K562 (cell line): ENCODE results near the gene RCSD1. TPM values are rescaled to one million over a fixed set of nuclear protein-coding genes. Genes with fewer than 3 reads are reported as not detected.

Source experiments
- ATAC-seq: fragments of 200-7000 bp; cut with Tn5 transposase; 3 replicates; pipeline ENCODE4 v1.9.1; 2020; ENCODE audit warnings: moderate library complexity
- BruUV-seq: library from RNA; stranded (reverse); fragments of 400-500 nt; replicated peaks from 2 replicates; lab custom pipeline; 2021; lab: Mats Ljungman, UMichigan
- CTCF ChIA-PET: fragments of 300-600 bp; formaldehyde crosslinking; extraction: SDS; loops from one replicate; lab custom pipeline; 2021; ENCODE audit warnings: low intra/inter-chr PET ratio; lab: Yijun Ruan, JAX
- POLR2A ChIA-PET: fragments of 300-600, 350-650 bp; sonication (Branson Sonifier 250); formaldehyde crosslinking; extraction: SDS; loops from one replicate; lab custom pipeline; 2021; ENCODE audit warnings: antibody characterized with exemption, inconsistent platforms; lab: Yijun Ruan, JAX
- DNase-seq, 4 experiments: peaks; one replicate each; pipeline versions ENCODE4 v3.0.0 to v3.0.0-alpha.2; 2011 to 2018; ENCODE audit warnings: low spot score in 3 of 4, mixed read lengths in 3 of 4; ENCODE audit errors: extremely low read depth in 1 of 4
- FAIRE-seq: peaks from 2 replicates; lab custom pipeline; 2011; peaks lifted over from hg19 to GRCh38; lab: Jason Lieb, UNC
- H2AFZ ChIP-seq: 2 replicates; pipeline ENCODE4 v1.6.0; 2011; ENCODE audit warnings: low read depth, low read length, control low read depth, inconsistent platforms
- H3K27ac ChIP-seq: fragments of 200-600 bp; 3 replicates; pipeline ENCODE4 v1.8.0; 2011; ENCODE audit warnings: low read depth, mild to moderate bottlenecking, control low read depth, inconsistent platforms, low read length, moderate library complexity, mixed read lengths; ENCODE audit errors: extremely low read depth
- H3K27me3 ChIP-seq, 2 experiments: fragments of 300-600 bp in 1 of 2; 2 replicates in 1 of 2; 3 replicates in 1 of 2; pipeline versions ENCODE4 v1.6.0 to v1.8.0; 2011; ENCODE audit warnings: inconsistent platforms in 2 of 2, low read length in 2 of 2, mild to moderate bottlenecking in 1 of 2, mixed read lengths in 1 of 2, moderate library complexity in 1 of 2; ENCODE audit not compliant: control insufficient read depth in 2 of 2, insufficient read depth in 2 of 2
- H3K36me3 ChIP-seq: fragments of 300-600 bp; 3 replicates; pipeline ENCODE4 v1.8.0; 2011; ENCODE audit warnings: mild to moderate bottlenecking, low read length, inconsistent platforms; ENCODE audit not compliant: control insufficient read depth, insufficient read depth
- H3K4me1 ChIP-seq, 2 experiments: fragments of 200-600 bp in 1 of 2; replicated peaks in 1 of 2; 2 replicates in 1 of 2; 3 replicates in 1 of 2; pipeline versions ENCODE4 v1.5.1 to v1.8.0; 2011; ENCODE audit warnings: inconsistent platforms in 2 of 2, low read length in 2 of 2, mild to moderate bottlenecking in 1 of 2, mixed read lengths in 1 of 2, moderate library complexity in 1 of 2; ENCODE audit not compliant: control insufficient read depth in 2 of 2, insufficient read depth in 2 of 2
- H3K4me2 ChIP-seq: 2 replicates; pipeline ENCODE4 v1.6.1; 2011; ENCODE audit warnings: low read length, control low read depth, inconsistent platforms, mixed read lengths; ENCODE audit not compliant: insufficient read depth
- H3K4me3 ChIP-seq: fragments of 200-600 bp; sonication (generic), shearing (Covaris generic); 2 replicates; pipeline ENCODE4 v1.5.1; 2016; ENCODE audit warnings: control low read depth, inconsistent platforms
- H3K79me2 ChIP-seq: fragments of 200-600 bp; 3 replicates; pipeline ENCODE4 v1.8.0; 2011; ENCODE audit warnings: low read length, inconsistent platforms; ENCODE audit not compliant: control insufficient read depth, insufficient read depth
- H3K9ac ChIP-seq, 2 experiments: 2 replicates each; pipeline versions ENCODE4 v1.6.0 to v1.6.1; 2011; ENCODE audit warnings: low read depth in 2 of 2, low read length in 2 of 2, control low read depth in 1 of 2, inconsistent platforms in 1 of 2, mild to moderate bottlenecking in 1 of 2, mixed read lengths in 1 of 2; ENCODE audit not compliant: insufficient read depth in 1 of 2
- H3K9me1 ChIP-seq: one replicate; pipeline ENCODE4 v1.6.0; 2011; ENCODE audit warnings: inconsistent platforms, mild to moderate bottlenecking, low read length, moderate library complexity; ENCODE audit not compliant: control insufficient read depth, insufficient read depth
- H3K9me3 ChIP-seq: replicated peaks from 2 replicates; pipeline ENCODE4 v1.5.1; 2011; ENCODE audit warnings: low read depth, low read length, inconsistent platforms; ENCODE audit not compliant: control insufficient read depth, insufficient read depth
- H4K20me1 ChIP-seq: replicated peaks from 2 replicates; pipeline ENCODE4 v1.6.1; 2011; ENCODE audit warnings: low read length, inconsistent platforms, mixed read lengths; ENCODE audit not compliant: control insufficient read depth, insufficient read depth
- U2AF2 ChIP-seq: fragments of 200-400 bp; formaldehyde crosslinking; optimal IDR thresholded peaks from 2 replicates; pipeline ENCODE3; 2017; ENCODE audit warnings: low read depth, mild to moderate bottlenecking, low read length
- ZC3H4 ChIP-seq: sonication (generic); formaldehyde crosslinking; IDR thresholded peaks from 2 replicates; pipeline ENCODE4 v1.9.0; 2021; ENCODE audit warnings: missing genetic modification reagents, borderline replicate concordance
- WGBS: fragments of 100-300 bp; shearing (Covaris generic); methylation state at CpG from one replicate; pipeline ENCODE4 v1.1.6; 2016; ENCODE audit warnings: low coverage, mixed read lengths; ENCODE audit not compliant: insufficient coverage; ENCODE audit errors: missing lambda C conversion rate; 5-methylcytosine and 5-hydroxymethylcytosine counted together
- in situ Hi-C: fragments of 300-500 bp; cut with MboI; formaldehyde crosslinking; loops from 4 replicates; pipeline ENCODE4 v1.15.0; 2018; ENCODE audit warnings: inconsistent platforms, mixed read lengths
- intact Hi-C: fragments of 100-400 bp; cut with micrococcal nuclease; formaldehyde crosslinking; loops from 2 replicates; pipeline ENCODE4 v1.14.2; 2022
- polyA plus RNA-seq, 8 experiments: library from polyadenylated mRNA; depleted of rRNA in 4 of 8; stranded (reverse) in 5 of 8; unstranded in 3 of 8; fragments of >200 nt; fragmentation: Nextera tagmentation in 2 of 8; fragmentation: Illumina TruSeq in 1 of 8; extraction: Ambion mirVana in 2 of 8; extraction: Trizol in 1 of 8; gene quantifications; 2 replicates each; pipeline versions ENCODE4 v1.2.1 to v1.2.3, GENCODE V29; 2011 to 2014; ENCODE audit warnings: inconsistent platforms in 1 of 8, missing spikeins in 1 of 8
- total RNA-seq, 7 experiments: library from RNA; depleted of rRNA in 6 of 7; stranded (reverse); fragments of >200 nt in 6 of 7; fragmentation: Illumina TruSeq in 2 of 7; extraction: Trizol in 2 of 7; gene quantifications; 2 replicates each; pipeline versions ENCODE4 v1.2.1 to v1.2.3, GENCODE V29; 2011 to 2021; ENCODE audit warnings: low replicate concordance in 1 of 7
- TF ChIP-seq, protein P1 (sequence below), 3 experiments: fragments of 200-800 bp in 1 of 3; sonication (Bioruptor generic) in 1 of 3; sonication (generic) in 1 of 3; formaldehyde crosslinking in 1 of 3; IDR thresholded peaks; 2 replicates each; pipeline versions ENCODE4 v1.6.1 to v1.8.0; 2016 to 2022; ENCODE audit warnings: mild to moderate bottlenecking in 2 of 3, missing compliant biosample characterization in 2 of 3, missing genetic modification characterization in 2 of 3, missing genetic modification reagents in 1 of 3

RCSD1 gene
- total and polyA plus RNA-seq, 9 of the 15 experiments (the other 6 are each of a cell fraction or from before 2014, with no cell fraction given) = 7.8 to 69.8 (median 45.3) TPM

DNA sequence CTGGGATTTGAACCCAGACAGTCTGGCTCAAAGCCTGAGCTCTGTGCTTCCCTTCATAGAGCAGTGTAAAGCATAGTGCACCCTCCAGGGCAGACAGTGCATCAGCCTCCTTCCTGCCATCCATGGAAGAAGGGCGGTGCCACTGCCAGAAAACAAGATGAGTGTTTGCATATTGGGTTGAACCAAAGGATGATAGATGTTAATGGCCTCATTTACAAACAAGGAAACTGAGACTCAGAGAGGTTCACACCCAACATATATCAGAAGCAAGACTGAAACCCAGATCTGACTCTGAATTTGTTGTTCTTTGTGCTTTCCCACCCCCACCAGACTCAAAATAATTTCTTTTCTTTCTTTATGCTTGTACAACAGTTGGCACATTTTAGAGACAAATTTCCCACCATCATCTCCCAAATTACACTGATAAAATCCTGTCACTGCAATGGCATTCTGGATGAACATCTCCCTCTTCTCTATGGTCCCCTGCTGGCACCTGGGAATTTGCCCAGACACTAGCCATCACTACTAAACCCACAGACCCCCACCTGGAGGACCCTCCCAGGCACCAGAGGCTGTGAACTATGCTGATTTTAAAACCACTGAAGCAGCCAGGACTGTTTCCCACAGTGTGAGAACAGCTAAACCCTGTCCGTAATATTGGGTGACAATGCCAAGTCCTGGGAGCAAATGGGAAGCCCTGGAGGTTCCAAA, 46.3 kb downstream of the RCSD1 start:
- Histone ChIP-seq H3K4me1 (peaks cover 9 to 29% of the 10 kb centered on the region in 2 experiments; a peak in 4 of 5 replicates), H3K9me1 (peaks cover 3% of the 10 kb centered on the region), H3K27ac (no peak overlapping the region), H3K4me3 (no peak overlapping the region), H4K20me1 (0 out of 2 replicates have a peak, but pooled peaks cover 3% of the 10 kb centered on the region), H3K36me3 (peaks cover 29% of the 10 kb centered on the region), H3K27me3 (no peaks in the 10 kb centered on the region), H3K4me2 (no peak overlapping the region)
- in situ Hi-C loops = loop anchor here (25.0 kb wide), 2 partner anchors 1489 to 1664 kb away; no protein-coding TSS in a partner anchor
- ChIA-PET CTCF (no interaction called here), POLR2A (interaction anchor here (0.6 to 1.7 kb wide), 4 partner anchors 9 to 610 kb away, joined by 3 to 7 read pairs (median 3); no protein-coding TSS in a partner anchor)
- intact Hi-C loops = no loop called here
- ATAC-seq (peak; percentile 23; the same call in 1 of the 3 replicates), FAIRE-seq (no peak)
- no TSS peak for BruUV-seq
- 87% methylated on average over 2 of the region's 2 CpGs for WGBS
- no peak for TF ChIP-seq U2AF2
- TF ChIP-seq, protein P1, sequence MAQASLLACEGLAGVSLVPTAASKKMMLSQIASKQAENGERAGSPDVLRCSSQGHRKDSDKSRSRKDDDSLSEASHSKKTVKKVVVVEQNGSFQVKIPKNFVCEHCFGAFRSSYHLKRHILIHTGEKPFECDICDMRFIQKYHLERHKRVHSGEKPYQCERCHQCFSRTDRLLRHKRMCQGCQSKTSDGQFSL (CRISPR knock-in tag; IDR thresholded peaks at IDR 0.05) = no peak
- TF ChIP-seq, protein P1 (tag; IDR thresholded peaks at IDR 0.05) = no peak
- no peak for TF ChIP-seq ZC3H4 (CRISPR knock-in tag)
- TF ChIP-seq, all 486 proteins: peak for 0
- H3K9ac ChIP-seq = peak overlapping the region in 1 of 2 experiments; percentile 7; a peak in 1 of 4 replicates
- no peak for DNase-seq
- H2AFZ ChIP-seq = no peak overlapping the region
- H3K9me3 ChIP-seq = no peaks in the 10 kb centered on the region
- H3K79me2 ChIP-seq = no peaks in the 10 kb centered on the region
